Activated CD4-positive, alpha-beta T cell treated with anti-CD3 and anti-CD28 coated beads, Interleukin-10, Interleukin-2, amounts not matched to agents 100 ng/mL and 50 ng/mL, durations not matched to agents 16 hours and 8 hours (primary cell): ENCODE results near the gene ENAH.

Experiments used
- DNase-seq: peaks from one replicate; pipeline ENCODE4 v3.0.0-alpha.2; 2020

The ENAH gene

DNA sequence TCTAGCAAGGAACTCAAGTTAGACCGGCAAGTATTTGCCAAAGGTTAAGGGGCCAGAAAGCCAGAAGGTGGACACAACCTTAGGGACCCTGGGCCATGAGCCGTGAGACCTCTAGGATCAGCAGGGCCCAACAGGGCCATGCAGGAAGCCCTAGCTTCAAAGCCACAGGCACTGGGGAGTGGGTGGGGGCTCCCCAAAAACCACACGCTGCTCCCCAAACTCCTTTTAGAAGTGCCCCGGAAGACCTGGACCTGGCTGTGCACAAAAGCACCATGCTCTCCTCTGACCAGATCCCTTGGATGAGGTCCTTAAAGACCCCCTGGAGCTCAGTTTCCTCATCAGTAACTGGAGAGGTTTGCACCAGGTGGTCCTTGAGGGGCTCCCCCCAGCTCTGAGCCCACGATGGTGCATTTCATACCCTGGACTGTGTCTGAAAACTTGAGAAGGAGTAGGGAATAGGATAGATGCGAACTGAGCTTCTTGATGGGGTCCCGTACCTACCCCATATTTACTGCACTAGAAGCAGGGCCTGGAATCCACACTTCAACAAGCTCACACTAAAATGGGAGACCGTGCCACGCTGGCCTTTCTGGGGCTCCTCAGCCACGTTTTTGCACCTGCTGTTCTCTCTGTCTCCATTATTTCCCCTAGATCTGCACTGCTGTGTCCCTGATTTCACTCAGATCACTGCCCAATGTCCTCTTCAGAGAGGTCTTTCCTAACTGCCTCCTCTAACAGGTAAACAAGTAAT is 184.5 kb downstream of the ENAH start:
- DNase-seq: no peak

DNA sequence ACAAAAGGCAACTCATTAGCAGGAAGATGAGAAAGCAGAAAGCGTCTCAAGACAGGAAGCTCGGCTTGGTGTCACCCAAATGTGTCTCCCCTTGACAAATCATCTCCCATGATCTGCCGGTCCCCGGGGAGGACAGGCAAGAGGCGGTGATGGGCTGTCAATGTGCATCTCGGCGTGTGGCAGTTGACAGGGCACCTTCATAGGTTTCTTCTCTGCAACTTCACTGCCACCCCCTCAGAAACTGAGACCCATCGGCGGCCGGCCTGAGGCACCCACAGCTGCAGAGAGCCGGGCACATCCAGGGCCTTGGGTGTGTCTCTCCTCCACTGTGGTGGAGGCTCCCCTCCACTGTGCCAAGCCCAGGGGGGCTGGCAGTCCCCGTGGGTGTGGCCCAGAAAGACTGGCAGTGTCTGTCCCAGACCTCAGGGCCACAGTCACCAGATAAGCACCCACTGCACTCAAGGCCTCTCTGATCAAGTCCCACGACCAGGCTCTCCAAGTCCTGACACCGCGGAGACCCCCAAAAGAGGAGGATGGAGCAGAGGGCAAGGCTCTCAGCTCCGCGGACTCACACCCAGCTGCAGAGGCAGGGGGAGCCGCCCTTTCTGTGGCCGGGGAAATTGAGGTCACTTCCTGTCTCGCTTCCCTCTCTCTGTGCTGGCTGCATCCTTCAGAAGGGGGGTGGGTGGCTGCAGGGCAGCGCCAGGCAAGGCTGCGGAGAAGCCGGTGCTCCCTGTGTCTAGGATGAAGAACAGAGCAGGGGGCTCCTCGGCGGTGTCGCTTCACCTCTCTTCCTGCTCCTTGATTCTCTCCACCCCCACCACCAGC is 185.5 kb downstream of the ENAH start:
- DNase-seq: peak; percentile 92

- no peak for DNase-seq
These were observed 186.1 kb downstream of the ENAH start for GRCh38 chr1:225466848-225467192.

- DNase-seq: no peak
These were observed 187.0 kb downstream of the ENAH start for GRCh38 chr1:225465793-225466517.

DNA sequence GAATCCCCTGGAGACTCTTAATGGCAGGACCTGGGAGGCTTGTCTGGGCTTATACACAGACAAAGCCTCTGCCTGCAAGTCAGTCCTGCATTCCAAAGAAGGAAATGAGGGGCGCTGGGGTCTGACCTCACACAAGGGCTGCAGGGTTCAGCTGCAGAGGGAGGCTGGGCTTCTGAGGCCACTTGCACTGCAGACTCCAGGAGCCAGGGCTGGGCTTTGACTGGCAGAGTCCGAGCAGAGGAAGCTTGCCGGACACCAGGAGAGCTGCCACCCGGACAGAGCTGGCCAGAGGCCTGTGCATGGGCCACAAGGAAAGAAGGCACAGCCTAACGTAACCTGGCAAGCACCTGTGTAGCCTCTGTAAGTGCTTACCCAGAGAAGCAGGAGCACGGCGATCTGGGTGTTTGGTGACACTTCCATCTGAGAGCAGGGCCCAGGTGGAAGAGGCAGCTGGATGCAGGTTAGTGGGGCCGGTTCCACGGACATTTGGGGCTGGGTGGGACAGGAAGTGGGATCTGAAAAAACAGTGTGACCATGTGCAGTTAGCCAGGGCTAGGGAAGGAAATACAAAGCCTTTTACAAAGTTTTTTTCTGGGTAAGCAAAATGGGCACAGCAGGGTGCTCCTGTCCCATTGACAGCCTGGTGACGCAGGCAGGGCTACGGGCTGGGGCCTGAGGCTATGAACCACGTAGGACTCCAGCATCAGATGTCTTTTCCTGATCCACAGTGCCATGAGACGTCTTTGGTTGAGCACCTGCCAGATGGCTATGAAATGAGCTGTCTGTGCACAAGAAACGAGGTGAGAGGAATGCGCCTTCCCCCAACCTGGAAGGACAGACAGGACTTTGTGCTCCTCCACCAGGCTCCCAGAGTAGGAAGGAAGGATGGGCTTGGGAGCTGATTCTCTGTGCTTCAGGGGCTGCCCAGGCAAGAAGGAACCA is 187.8 kb downstream of the ENAH start:
- DNase-seq: no peak

DNA sequence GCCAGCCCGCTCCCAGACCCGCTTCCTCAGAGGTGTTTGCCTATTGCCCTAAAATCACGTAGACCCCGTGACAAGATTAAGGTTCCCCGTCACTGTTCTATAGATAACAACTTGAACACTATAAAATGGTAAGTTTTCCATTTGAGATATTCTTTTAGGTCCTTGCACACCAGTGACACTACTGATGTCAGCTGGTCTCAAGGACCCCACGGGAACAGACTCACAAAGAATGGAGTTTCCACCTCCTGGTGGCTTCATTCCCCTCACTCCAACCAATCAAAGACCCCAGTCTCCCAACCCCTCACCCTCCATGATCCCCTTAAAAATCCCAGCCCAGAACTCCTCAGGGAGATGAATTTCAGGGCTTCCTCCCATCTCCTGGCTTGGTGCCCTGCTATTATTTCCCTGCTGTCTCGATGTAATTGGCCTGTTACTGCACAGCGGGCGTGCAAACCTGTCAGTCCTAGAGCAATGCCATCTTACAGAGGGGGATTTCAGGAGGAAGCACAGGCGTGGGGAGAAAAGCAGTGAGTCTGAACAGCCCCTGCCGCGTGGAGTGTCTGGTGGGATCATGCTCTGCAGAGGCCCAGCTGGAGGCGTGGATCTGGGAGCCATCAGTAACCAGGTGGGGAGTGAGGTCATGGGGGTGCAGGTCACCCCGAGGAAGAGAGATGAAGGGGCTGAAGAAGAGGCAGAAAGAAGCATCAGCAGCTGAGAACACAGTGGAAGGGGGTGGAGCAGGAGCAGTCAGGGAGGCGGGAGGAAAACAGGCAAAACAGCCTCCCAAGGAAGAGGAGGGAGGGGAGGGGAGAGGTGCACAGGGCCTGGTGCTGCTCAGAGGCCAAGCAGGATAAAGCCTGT is 190.0 kb downstream of the ENAH start:
- DNase-seq: no peak

GRCh38 chr1:225462429-225462713 is 190.6 kb downstream of the ENAH start:
- no peak for DNase-seq

DNA sequence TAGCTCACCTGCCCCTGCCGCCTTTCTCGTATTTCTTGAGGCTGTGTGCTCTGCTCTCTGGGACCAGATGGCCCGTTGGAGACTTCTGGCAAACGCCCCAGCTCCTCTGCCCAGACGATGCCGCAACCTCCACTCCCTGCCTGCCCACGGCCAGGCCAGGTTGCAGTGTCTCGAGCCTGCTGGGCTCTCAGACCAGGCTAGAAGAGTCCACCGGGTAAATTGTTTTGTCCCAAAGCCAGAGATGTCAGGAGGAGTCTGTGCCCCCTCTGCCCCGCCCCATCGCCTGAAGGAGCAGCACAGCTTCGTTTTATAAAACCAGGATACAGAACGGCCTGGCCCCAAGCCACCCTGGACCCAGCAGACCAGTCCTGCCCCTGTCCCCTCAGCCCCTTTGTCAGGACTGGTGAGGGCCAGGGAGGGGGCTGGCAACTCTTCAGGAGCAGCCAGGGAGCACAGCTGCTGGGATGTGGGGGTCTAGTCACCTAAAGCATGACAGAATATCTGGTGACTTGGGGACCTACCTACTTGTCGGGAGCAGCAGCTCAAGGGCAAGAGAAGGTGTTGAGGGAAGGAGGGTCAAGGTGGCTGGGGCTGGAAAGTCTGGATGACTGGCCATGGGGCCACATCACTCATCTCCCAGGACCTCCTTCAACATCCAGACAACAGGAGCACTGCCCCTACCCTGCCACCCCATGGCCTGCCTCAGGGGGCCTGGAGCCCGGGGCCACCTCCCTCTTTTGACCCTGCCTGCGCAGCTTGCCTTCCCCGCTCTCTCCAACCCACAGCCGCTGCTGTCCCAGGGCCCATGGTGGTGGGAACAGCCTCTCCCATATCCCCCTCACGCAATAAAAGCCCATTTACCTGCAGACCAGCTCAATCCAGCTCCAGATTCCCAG is 191.1 kb downstream of the ENAH start:
- no peak for DNase-seq

GRCh38 chr1:225460737-225461532 is 192.0 kb downstream of the ENAH start:
- DNase-seq: peak; percentile 77

DNA sequence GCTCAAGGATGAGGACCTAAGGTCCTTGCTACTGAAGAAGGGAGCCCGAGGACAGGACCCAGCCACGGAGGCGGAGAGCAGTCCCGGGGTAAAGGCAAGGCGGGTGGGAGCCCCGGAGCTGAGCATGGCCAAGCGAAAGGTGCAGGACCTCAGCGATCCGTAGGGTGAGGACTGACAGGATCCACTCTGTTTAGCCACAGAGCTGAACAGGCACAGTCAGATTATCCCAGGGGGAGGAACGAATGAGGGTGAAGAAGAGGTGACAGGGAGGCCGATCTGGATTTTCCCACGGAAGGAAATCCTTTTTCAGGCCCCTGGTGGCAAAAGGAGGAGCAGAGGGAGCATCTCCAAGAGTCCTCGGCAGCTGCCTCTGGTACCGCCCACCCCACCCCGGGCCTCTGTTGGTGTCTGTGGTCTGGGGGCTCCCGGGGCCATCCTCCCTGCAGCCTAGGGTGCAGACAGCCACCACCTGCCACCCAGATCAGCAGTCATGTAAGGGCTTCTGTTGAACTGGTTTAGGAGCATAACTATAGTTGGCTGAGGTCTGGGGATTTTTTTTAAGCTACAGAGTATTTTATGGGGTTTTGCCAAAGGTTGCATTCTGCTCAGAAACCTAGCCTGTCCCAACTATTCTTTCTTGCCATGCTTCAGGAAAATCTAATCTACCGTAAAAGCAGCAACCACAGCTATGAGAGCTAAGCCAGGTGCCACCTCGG is 192.7 kb downstream of the ENAH start:
- no peak for DNase-seq

- DNase-seq: peak; percentile 36
These were observed 194.7 kb downstream of the ENAH start for GRCh38 chr1:225458222-225458631.

DNA sequence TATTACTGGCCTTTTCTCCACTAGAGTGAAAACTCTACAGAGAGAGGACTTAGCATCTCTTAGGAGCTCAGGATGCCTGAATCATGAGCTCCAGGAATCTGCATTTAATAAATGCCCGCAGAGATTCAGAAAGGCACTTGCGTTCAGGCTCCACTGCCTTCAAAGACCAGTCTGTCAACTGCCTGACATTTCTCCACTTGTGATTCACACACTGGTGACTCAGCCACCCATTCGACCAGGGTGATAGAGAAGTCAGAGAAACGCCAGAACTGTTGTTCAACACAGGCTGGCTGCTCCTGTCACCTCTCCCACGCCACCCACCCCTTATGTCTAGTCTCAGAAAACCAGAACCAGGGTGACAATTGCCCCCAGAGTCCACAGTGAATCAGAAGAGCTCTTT is 198.2 kb downstream of the ENAH start:
- DNase-seq: peak; percentile 81

DNA sequence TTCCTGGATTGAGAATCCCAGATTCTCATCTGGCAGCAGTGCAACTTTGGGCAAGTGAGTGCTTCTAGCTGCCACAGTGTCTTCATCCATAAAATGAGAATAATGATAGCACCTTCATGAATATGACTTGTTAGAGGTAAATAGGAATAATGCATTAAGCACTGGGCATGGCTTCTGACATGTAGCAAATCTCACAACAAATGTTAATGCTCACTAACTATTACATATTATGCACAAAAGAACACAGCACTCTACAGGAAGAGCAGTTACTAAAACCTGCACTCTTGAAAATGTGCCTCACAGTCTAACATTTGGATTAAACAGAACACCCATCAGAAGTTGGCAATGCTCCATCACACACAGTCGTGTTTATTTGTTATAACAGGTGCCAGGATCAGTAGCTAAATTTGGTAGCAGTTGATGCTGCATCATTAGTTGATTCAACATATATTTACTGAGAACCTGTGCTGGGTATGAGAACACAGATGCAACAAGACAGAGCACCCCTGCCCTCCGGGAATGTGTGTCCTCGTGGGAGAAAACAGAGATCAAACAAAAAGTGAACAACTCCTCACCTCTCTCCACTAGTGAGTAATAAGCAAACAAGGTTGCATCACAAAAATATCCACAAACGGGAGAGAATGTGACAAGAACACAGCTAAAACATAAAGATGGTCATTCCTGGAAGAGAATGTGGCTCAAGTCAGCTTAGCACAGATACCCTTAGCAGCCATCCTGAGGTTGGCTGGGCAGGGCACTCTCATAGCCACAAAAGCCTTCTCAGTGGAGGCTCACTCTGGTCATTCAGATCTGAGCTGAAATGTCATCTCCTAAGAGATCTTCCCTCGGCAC is 198.9 kb downstream of the ENAH start:
- peak; percentile 60 for DNase-seq

- no peak for DNase-seq
These were observed 200.9 kb downstream of the ENAH start for GRCh38 chr1:225451840-225452515.

- no peak for DNase-seq
These were observed 201.6 kb downstream of the ENAH start for GRCh38 chr1:225451340-225451739.

DNA sequence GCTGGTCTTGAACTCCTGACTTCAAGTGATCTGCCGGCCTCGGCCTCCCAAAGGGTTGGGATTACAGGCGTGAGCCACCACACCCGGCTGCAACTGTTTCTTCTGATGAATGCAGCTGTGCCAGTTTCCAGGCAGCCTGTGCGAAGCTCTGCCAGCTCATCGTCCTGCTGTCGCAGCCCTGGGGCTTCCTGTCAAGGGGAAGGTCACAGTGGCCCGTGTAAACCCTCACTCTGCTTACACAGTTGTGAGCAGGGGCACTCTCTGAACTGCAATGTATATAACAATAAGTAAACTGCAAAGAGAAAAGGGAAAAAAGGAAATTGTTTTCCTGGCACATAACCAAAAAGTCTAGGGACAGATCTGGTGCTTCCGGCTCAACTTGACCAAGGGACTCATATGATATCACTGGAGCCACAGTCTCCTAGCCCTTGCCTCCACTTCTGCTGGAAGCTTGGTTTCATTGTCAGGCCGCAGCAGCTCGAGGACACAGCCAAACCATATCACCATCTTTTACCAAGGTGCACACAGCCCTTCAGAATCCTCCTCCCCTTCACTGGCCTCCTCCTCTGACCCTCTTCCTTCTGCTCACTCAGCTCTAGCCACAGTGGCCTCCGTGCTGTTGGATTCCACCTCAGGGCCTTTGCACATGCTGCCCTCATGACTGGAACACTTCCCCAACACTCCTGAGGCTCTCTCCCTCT is 202.3 kb downstream of the ENAH start:
- peak; percentile 35 for DNase-seq

GRCh38 chr1:225449774-225450173 is 203.1 kb downstream of the ENAH start:
- DNase-seq: no peak
